Measurements from ENCODE around the gene RNF38. TPM values are rescaled to one million over a fixed set of nuclear protein-coding genes. Genes with fewer than 3 reads are reported as not detected.

RNF38 gene
- polyA plus RNA-seq, 3 donors, result 11.3 to 33.2 (median 13.6) TPM

GRCh38 chr9:36398745-36399144 is 1.3 kb downstream of the RNF38 start:
- H2AFZ ChIP-seq (ENCODE audit: insufficient read depth, low read depth, low read length, poor library complexity, severe bottlenecking), result no peak overlapping the region
- H3K27ac Mint-ChIP-seq, result peak overlapping the region in 4 of 7 donors; percentile 12 to 54 (median 26)
- H3K36me3 Mint-ChIP-seq, result peaks cover 7 to 11% of the 10 kb centered on the region in 2 donors
- peaks cover 35% of the 10 kb centered on the region for H3K4me1 Mint-ChIP-seq
- H3K27ac ChIP-seq (ENCODE audit: low read depth in 1 of 2, low read length in 2 of 2), result peak overlapping the region in 1 of 2 donors; percentile 20
- H3K27me3 Mint-ChIP-seq (ENCODE audit: low read depth in 3 of 3), result no peaks in the 10 kb centered on the region
- H3K27me3 ChIP-seq (ENCODE audit: control insufficient read depth in 2 of 2, insufficient read depth in 2 of 2, low read length in 2 of 2), result no peaks in the 10 kb centered on the region
- no peak overlapping the region for H3K4me2 ChIP-seq (replicated peaks; ENCODE audit: extremely low read depth, low read length, poor library complexity, severe bottlenecking)
- DNase-seq, result no peak
- no peak overlapping the region for H3K4me3 Mint-ChIP-seq
- peaks cover 90% of the 10 kb centered on the region for H3K79me2 ChIP-seq (ENCODE audit: insufficient read depth, low read length)
- no peaks in the 10 kb centered on the region for H3K9me3 ChIP-seq (replicated peaks in 1 of 2; ENCODE audit: control insufficient read depth in 1 of 2, insufficient read depth in 1 of 2, low read length in 2 of 2)
- TF ChIP-seq, protein P1, sequence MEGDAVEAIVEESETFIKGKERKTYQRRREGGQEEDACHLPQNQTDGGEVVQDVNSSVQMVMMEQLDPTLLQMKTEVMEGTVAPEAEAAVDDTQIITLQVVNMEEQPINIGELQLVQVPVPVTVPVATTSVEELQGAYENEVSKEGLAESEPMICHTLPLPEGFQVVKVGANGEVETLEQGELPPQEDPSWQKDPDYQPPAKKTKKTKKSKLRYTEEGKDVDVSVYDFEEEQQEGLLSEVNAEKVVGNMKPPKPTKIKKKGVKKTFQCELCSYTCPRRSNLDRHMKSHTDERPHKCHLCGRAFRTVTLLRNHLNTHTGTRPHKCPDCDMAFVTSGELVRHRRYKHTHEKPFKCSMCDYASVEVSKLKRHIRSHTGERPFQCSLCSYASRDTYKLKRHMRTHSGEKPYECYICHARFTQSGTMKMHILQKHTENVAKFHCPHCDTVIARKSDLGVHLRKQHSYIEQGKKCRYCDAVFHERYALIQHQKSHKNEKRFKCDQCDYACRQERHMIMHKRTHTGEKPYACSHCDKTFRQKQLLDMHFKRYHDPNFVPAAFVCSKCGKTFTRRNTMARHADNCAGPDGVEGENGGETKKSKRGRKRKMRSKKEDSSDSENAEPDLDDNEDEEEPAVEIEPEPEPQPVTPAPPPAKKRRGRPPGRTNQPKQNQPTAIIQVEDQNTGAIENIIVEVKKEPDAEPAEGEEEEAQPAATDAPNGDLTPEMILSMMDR (IDR thresholded peaks at IDR 0.05), result no peak
- H3K4me3 ChIP-seq (replicated peaks in 1 of 3; ENCODE audit: low read depth in 2 of 3, low read length in 3 of 3), result no peak overlapping the region
- intact Hi-C loops (cut with micrococcal nuclease), result no loop called here
- peaks cover 0 to 1% (median 0%) of the 10 kb centered on the region in 7 donors for H3K9me3 Mint-ChIP-seq
- no peak overlapping the region for H3K9ac ChIP-seq (ENCODE audit: insufficient read depth, low read length, poor library complexity, severe bottlenecking)
- H4K20me1 ChIP-seq (ENCODE audit: insufficient read depth, low read length), result peaks cover 62% of the 10 kb centered on the region
- peaks cover 24 to 25% of the 10 kb centered on the region in 2 donors for H3K4me1 ChIP-seq (ENCODE audit: control insufficient read depth in 1 of 2, insufficient read depth in 2 of 2, low read length in 2 of 2)
- peaks cover 0 to 10% of the 10 kb centered on the region in 2 donors for H3K36me3 ChIP-seq (replicated peaks in 1 of 2; ENCODE audit: control insufficient read depth in 1 of 2, insufficient read depth in 2 of 2, low read length in 2 of 2)

DNA sequence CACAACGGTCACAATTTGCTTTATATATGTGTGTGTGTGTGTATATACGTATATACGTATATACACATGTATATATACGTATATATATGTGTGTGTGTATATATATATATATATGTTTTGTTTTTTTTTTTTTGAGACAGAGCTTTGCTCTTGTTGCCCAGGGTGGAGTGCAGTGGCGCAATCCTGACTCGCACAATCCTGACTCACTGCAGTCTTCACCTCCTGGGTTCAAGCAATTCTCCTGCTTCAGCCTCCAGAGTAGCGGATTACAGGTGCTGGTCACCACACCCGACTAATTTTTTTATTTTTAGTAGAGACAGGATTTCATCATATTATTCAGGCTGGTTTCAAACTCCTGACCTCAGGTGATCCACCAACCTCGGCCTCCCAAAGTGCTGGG is 3.1 kb downstream of the RNF38 start:
- no CpG with 5 or more reads among the region's 9 CpGs for WGBS (ENCODE audit: insufficient coverage)
- intact Hi-C loops (cut with micrococcal nuclease), result no loop called here
- Mint-ChIP-seq H3K27me3 (ENCODE audit: low read depth in 3 of 3) (no peaks in the 10 kb centered on the region), H3K4me3 (no peak overlapping the region), H3K27ac (peak overlapping the region in 3 of 7 donors; percentile 24 to 67 (median 66)), H3K4me1 (peaks cover 40% of the 10 kb centered on the region), H3K36me3 (peaks cover 7 to 16% of the 10 kb centered on the region in 2 donors), H3K9me3 (peaks cover 0 to 1% (median 0%) of the 10 kb centered on the region in 7 donors)
- peak in 1 of 3 donors; percentile 33 for DNase-seq
- TF ChIP-seq, protein P1 (IDR thresholded peaks at IDR 0.05), result no peak
- H3K4me2 ChIP-seq (replicated peaks; ENCODE audit: extremely low read depth, low read length, poor library complexity, severe bottlenecking), result no peak overlapping the region
- no peaks in the 10 kb centered on the region for H3K9me3 ChIP-seq (replicated peaks in 1 of 2; ENCODE audit: control insufficient read depth in 1 of 2, insufficient read depth in 1 of 2, low read length in 2 of 2)
- H3K4me3 ChIP-seq (replicated peaks in 1 of 3; ENCODE audit: low read depth in 2 of 3, low read length in 3 of 3), result no peak overlapping the region
- peaks cover 4 to 10% of the 10 kb centered on the region in 2 donors for H3K36me3 ChIP-seq (replicated peaks in 1 of 2; ENCODE audit: control insufficient read depth in 1 of 2, insufficient read depth in 2 of 2, low read length in 2 of 2)
- peaks cover 74% of the 10 kb centered on the region for H4K20me1 ChIP-seq (ENCODE audit: insufficient read depth, low read length)
- H3K79me2 ChIP-seq (ENCODE audit: insufficient read depth, low read length), result peaks cover 90% of the 10 kb centered on the region
- H2AFZ ChIP-seq (ENCODE audit: insufficient read depth, low read depth, low read length, poor library complexity, severe bottlenecking), result no peak overlapping the region
- peaks cover 24 to 25% of the 10 kb centered on the region in 2 donors for H3K4me1 ChIP-seq (ENCODE audit: control insufficient read depth in 1 of 2, insufficient read depth in 2 of 2, low read length in 2 of 2)
- no peaks in the 10 kb centered on the region for H3K27me3 ChIP-seq (ENCODE audit: control insufficient read depth in 2 of 2, insufficient read depth in 2 of 2, low read length in 2 of 2)
- peak overlapping the region in 1 of 2 donors; percentile 38 for H3K27ac ChIP-seq (ENCODE audit: low read depth in 1 of 2, low read length in 2 of 2)
- H3K9ac ChIP-seq (ENCODE audit: insufficient read depth, low read length, poor library complexity, severe bottlenecking), result no peak overlapping the region

All from CD14-positive monocyte (primary cell).